Measurements from ENCODE around the gene VKORC1.

The VKORC1 gene

DNA sequence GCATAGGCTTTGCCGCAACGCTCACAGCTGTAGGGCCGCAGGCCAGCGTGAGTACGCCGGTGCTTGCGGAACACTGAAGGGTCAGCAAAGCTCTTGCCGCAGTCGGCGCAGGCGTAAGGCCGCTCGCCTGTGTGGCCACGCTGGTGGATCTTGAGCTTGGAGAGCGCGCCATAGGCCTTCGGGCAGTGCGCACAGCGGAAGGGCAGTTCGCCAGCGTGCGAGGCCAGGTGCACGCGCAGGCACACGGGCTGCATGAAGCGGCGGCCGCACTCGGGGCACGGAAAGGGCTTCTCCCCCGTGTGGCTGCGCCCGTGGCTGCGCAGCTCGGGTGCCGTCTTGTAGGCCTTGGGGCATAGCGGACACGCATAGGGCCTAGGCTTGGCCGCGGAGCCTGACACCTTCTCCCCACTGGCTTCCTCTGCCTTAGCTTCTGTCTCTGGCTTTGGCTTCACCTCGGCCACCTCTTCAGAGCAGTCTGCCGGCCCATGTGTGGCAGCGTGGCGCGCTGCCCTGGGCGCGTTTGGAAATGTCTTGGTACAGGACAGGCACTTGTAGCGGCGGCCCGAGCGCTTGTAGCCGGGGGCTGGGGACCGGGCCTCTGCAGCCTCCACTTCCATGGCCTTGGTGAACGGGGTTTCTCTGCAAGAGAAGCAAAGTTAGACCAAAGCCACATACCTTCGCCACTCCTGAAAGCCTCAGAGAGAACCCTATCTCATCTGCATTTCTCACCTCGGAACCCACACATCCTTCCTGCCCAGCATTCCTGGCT, 30.6 kb downstream of the VKORC1 start:
- in situ Hi-C loops (cut with MboI; ENCODE audit: low sequenced_read_pairs), result no loop called here

DNA sequence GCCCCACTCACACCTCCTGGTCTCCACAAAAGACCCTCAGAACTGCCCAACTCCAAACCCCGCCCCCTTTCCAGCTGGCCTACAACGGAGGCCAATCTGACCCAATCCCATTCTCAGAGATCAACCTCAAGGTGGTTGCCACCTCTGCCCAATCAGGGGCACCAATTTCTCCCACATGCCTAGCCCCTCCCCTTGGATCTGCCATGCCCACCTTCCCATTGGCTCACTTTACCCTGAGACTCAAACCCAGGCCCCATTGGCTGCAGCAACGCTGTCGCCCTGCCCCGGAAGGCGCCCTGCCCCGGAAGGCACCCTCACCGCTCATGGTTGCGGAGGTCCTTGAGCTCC, 31.1 kb downstream of the VKORC1 start:
- in situ Hi-C loops (cut with MboI; ENCODE audit: low sequenced_read_pairs), result no loop called here

DNA sequence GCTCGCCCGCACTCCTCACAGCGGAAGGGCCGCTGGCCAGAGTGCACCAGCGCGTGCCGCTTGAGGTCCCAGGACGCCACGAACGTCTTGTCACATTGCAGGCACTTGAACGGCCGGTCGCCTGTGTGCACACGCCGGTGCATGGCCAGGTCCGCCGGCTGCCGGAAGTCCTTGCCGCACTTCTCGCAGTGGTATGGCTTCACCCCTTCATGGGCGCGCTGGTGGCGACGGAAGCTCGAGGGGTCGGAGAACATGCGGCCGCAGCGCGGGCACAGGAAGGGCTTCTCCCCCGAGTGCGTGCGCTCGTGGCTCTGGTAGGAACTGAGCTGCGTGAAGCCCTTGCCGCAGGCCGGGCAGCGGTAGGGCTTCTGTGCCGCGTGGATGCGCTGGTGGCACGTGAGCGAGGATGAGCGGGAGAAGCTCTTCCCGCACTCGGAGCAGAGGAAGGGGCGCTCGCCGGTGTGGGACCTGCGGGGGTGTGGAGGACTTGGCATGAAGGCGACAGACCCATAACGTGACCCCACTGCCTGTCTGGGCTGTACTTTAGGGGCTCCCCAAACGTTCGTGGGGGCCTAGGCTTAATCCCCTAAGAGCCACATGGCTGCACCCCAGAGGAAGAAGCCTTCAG, 32.7 kb downstream of the VKORC1 start:
- in situ Hi-C loops (cut with MboI; ENCODE audit: low sequenced_read_pairs), result no loop called here

DNA sequence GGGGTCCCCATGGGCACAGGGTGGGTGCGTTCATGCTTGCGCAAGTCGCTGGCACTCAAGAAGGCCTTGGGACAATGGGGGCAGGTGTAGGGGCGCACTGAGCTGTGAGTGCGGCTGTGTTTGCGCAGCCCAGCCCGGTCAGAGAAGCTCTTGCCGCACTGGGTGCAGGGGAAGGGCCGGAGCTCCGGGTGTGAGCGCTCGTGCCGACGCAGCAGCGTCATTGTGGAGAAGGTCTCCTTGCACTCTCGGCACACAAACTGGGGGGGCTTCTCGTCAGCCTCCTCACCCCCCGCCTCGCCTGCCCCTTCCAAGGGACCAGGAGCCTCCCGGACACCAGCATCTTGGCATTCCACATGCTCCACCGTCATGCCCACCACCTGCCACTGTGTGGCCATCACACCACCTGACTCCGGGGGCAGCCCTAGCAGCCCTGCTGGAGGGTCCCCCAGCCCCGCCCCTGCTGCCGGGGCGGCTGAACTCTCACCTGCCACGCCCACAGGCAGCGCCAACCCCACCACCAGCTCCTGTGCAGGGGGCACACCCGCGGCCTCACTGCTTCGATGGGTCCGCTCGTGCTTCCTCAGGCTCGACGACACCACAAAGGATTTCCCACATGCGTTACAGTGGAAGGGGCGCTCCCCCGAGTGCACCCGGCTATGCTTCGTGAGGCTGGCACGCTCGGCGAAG, 33.3 kb downstream of the VKORC1 start:
- in situ Hi-C loops (cut with MboI; ENCODE audit: low sequenced_read_pairs), result no loop called here

DNA sequence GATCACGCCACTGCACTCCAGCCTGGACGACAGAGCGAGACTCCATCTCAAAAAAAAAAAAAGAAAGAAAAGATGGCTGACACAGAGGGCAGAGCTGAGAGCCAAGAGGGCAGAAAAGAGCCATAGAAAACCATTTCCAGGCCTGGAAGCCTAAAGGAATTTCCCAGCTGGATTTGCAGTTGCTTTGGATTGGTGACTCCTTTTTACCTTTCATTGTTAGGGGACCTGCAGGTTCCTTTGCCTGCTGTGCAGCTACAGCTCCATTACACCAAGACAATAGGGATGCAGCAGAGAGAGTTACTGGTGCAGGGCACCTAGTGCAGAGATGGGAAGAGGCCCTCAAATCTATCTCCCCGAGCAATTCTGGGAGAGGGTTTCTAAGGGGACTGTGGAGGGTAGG, 39.0 kb downstream of the VKORC1 start:
- in situ Hi-C loops (cut with MboI; ENCODE audit: low sequenced_read_pairs), result no loop called here

DNA sequence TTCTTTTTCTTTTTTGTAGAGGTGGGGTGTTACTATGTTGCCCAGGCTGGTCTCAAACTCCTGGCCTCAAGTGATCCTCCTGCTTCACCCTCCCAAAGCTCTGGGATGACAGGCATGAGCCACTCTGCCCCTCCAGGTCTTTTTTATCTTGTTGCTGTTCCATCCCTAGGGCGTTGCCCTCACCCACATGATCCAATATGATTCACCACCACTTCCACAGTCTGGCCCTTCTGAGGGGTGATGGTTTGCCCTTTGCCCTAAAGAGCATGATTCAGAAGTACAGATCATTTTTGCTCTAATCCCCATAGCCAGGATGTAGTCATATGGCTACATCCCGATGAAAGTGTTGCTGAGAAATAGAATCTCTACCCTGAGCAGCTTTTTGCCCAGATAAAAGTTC, 42.5 kb downstream of the VKORC1 start:
- in situ Hi-C loops (cut with MboI; ENCODE audit: low sequenced_read_pairs), result no loop called here

DNA sequence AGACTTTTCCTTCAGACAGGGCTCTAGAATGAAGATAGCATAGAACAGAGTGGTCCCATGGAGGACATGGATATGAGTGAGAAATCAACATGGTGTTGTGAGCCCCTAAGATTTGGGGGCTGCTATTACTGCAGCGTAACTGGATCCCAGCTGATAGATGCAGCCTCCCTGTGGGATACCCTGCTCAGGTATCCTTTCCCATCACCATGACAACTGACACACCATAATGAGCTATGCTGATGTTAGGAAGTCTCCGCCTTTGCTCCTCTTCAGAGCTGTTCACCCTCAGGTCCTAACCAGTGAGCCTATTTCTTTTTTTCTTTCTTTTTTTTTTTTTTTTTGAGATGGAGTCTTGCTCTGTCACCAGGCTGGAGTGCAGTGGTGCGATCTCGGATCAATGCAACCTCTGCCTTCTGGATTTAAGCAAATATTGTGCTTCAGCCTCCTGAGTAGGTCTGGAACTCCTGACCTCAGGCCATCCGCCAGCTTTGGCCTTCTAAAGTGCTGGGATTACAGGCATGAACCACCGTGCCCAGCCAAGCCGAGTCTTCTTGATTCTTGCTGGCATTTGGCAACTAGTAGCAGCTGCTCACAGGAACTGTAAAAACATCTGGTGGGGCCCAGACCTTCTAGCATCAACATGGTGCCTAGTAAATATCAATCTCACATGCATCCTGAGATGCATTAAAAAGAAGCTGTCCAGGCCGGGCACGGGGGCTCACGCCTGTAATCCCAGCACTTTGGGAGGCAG, 44.1 kb downstream of the VKORC1 start:
- in situ Hi-C loops (cut with MboI; ENCODE audit: low sequenced_read_pairs), result no loop called here

DNA sequence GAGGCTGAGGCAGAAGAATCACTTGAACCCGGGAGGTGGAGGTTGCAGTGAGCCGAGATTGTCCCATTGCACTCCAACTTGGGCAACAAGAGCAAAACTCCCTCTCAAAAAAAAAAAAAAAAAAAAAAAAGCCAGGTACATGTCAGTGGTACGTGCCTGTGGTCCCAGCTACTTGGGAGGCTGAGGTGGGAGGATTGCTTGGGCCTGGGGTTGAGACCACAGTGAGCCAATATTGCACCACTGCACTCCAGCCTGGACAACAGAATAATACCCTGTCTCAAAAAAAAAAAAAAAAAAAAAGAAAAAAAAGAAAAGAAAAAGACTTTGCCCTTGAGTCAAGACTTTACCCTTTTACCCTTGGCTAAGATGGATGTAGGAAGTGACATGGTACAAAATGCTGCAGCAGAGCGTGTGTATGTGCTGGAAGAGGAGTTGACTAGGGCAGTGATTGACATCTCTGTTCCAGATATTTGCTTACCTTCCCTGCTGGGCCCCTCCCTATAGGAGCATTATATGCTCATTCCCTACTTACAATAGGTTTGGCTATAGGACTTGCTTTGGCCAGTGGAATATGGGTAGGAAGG, 50.6 kb downstream of the VKORC1 start:
- in situ Hi-C loops (cut with MboI; ENCODE audit: low sequenced_read_pairs), result no loop called here

DNA sequence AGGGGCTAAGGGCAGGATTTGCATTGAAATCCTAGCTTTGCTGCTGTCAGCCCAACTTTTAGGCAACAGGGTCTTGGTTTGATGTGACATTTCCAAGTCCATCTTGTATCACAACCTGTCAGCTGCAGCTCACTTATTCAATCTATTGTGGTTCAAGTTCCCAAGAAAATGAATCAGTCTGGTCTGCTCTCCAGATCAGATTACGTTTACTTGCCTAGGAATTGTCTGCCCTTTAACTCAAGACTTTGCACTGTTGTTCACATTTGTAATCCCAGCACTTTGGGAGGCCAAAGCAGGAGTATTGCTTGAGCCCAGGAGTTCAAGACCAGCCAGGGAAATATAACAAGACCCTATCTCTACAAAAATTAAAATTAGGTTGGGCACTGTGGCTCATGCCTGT, 51.2 kb downstream of the VKORC1 start:
- in situ Hi-C loops (cut with MboI; ENCODE audit: low sequenced_read_pairs), result no loop called here

DNA sequence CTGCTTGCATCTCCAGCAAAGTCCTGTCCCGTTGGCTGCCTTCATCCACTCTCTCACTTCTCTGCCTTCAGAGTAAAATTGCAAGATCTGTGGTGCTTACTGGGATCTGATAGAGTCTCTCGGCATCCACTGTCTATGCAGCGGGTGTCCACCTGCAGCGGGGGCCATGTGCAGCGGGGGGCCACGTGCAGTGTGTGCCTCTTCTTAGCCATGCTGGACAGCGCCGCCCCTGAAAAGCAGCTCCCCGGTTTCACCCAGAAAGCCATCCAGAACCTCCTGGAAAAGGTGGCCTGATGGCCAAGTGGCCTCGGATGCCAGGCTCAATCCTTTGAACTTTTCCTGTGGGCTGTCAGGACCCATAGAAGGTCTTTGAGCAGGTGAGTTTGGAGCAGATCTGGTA, 51.7 kb downstream of the VKORC1 start:
- in situ Hi-C loops (cut with MboI; ENCODE audit: low sequenced_read_pairs), result no loop called here

Data from HL-60/S4 treated with phorbol 12-myristate 13-acetate at 8.2 ng/mL for 4 days and 3 days (cell line).